ENCODE results near the gene BHLHA9. TPM values are rescaled to one million over a fixed set of nuclear protein-coding genes. Genes with fewer than 3 reads are reported as not detected.

The BHLHA9 gene
- total RNA-seq, 2 donors from 2014 or later, result not detected

DNA sequence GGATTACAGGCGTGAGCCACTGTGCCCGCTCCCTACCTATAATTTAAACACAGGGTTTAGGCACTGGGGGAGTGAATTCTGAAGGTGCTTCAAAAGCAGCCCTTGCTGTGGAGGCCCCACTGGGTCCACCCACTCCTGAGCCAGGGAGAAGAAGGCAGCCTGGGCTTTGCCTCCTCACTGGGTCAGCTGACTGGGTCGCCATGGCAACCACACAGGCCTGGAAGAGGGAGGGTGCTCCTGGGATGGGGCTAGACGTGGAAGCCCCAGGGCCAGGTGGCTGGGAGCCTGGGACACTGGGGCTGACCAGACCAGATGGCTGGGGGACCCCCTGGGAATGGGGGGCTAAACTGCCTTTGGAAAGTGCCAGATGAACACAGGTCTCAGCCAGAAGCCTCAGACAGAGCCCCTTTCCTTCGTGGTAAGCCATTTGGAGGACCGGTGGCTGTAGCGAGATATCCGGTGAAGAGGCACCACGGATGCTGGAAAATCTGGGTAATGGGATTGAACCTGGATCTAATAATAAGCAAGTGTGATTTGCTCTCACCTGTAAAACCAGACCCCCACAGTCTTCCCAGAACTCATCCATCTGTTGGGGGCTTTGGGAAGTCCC lies 42.1 kb downstream of the BHLHA9 start:
- DNase-seq, result no peak
- intact Hi-C loops (cut with DNase I), result no loop called here
- Histone ChIP-seq H3K9me3 (no peaks in the 10 kb centered on the region), H3K27ac (no peak overlapping the region), H3K36me3 (no peaks in the 10 kb centered on the region), H3K4me3 (no peak overlapping the region), H3K27me3 (no peaks in the 10 kb centered on the region), H3K4me1 (no peaks in the 10 kb centered on the region), H3K9ac (ENCODE audit: low read depth in 2 of 2, low read length in 2 of 2) (no peak overlapping the region)
- TF ChIP-seq, protein P1, sequence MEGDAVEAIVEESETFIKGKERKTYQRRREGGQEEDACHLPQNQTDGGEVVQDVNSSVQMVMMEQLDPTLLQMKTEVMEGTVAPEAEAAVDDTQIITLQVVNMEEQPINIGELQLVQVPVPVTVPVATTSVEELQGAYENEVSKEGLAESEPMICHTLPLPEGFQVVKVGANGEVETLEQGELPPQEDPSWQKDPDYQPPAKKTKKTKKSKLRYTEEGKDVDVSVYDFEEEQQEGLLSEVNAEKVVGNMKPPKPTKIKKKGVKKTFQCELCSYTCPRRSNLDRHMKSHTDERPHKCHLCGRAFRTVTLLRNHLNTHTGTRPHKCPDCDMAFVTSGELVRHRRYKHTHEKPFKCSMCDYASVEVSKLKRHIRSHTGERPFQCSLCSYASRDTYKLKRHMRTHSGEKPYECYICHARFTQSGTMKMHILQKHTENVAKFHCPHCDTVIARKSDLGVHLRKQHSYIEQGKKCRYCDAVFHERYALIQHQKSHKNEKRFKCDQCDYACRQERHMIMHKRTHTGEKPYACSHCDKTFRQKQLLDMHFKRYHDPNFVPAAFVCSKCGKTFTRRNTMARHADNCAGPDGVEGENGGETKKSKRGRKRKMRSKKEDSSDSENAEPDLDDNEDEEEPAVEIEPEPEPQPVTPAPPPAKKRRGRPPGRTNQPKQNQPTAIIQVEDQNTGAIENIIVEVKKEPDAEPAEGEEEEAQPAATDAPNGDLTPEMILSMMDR (IDR thresholded peaks at IDR 0.05), result no peak

DNA sequence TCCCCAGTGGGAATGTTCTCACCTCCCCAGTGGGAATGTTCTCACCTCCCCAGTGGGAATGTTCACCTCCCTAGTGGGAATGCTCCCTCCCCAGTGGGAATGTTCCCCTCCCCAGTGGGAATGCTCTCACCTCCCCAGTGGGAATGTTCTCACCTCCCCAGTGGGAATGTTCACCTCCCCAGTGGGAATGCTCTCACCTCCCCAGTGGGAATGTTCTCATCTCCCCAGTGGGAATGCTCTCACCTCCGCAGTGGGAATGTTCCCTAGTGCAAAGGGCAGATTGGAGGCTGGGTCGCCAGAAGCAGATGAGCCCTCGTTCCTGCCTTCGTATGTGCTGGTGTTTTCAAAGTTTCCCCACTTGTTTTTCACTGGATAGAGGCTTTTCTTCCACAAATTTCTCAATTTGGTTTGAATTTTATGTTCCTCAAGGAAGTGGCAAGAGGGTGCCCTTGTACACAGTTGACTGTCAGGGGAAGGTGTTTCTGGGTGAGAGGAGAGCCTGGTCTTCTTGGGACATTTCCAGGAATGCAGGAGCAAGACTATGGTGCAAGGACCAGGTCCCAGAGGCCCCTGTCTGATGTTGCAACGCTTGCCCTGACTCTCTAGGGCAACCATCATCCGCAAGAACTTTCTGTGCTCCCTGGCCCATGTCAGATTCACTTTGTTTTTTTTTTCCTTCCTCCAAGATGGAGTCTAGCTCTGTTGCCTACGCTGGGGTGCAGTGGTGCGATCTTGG lies 43.2 kb downstream of the BHLHA9 start:
- Histone ChIP-seq H3K27ac (no peak overlapping the region), H3K27me3 (no peaks in the 10 kb centered on the region), H3K36me3 (no peaks in the 10 kb centered on the region), H3K9me3 (no peaks in the 10 kb centered on the region), H3K9ac (ENCODE audit: low read depth in 2 of 2, low read length in 2 of 2) (no peak overlapping the region), H3K4me1 (no peaks in the 10 kb centered on the region), H3K4me3 (no peak overlapping the region)
- intact Hi-C loops (cut with DNase I), result no loop called here
- DNase-seq, result no peak
- TF ChIP-seq, protein P1 (IDR thresholded peaks at IDR 0.05), result no peak

DNA sequence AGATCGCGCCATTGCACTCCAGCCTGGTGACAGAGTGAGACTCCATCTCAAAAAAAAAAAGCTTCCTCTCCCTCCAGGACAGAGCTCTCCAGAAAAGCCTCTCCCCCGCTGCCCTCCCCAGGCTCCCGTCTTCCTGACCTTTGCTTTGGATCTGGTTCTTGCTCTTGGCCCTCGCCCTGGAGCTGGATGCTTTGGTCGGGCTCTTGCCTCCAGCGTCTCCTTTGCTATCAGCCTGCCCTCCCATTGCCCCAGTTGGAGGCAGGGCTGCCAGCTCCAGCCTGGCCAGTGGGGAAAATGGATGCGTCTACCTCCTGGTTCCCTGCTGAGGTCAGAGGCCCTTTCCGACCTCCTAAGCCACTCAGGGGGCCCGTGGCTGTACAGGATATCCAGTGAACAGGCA lies 45.2 kb downstream of the BHLHA9 start:
- TF ChIP-seq, protein P1 (IDR thresholded peaks at IDR 0.05), result no peak
- no peaks in the 10 kb centered on the region for H3K36me3 ChIP-seq
- no peaks in the 10 kb centered on the region for H3K9me3 ChIP-seq
- no peak for DNase-seq
- H3K27ac ChIP-seq, result no peak overlapping the region
- no peaks in the 10 kb centered on the region for H3K27me3 ChIP-seq
- no peak overlapping the region for H3K9ac ChIP-seq (ENCODE audit: low read depth in 2 of 2, low read length in 2 of 2)
- H3K4me3 ChIP-seq, result no peak overlapping the region
- H3K4me1 ChIP-seq, result no peaks in the 10 kb centered on the region
- intact Hi-C loops (cut with DNase I), result no loop called here

DNA sequence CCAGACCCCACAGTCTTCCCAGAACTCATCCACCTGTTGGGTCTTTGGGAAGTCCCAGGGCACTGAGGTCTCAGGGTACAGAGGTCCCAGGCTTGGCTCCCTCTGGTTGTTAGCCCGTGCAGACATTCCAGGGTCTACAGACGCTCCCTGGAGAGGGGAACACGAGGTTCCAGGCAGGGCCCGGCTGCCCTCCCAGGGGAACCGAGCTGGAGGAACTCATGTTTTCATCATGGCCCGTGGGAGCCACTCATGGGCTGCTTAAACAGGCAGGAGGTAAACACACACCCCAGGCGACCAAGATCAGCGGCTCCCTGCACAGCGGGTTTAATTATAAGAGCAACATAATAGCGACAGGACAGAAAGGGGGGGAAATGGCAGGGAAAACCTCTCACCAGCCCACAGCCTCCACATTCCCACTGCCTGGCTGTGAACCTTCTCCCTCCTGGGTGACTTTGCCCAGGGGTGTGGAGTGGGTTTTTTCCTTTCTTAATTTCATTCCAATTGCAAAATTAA lies 45.7 kb downstream of the BHLHA9 start:
- intact Hi-C loops (cut with DNase I), result no loop called here
- Histone ChIP-seq H3K27me3 (no peaks in the 10 kb centered on the region), H3K4me1 (no peaks in the 10 kb centered on the region), H3K9me3 (no peaks in the 10 kb centered on the region), H3K36me3 (no peaks in the 10 kb centered on the region), H3K4me3 (no peak overlapping the region), H3K9ac (ENCODE audit: low read depth in 2 of 2, low read length in 2 of 2) (no peak overlapping the region), H3K27ac (no peak overlapping the region)
- TF ChIP-seq, protein P1 (IDR thresholded peaks at IDR 0.05), result no peak
- DNase-seq, result no peak

Other genes with a start within 250 kb of the BHLHA9 start
- 100 to 1,000 TPM; 243 to 326 TPM for gene ABR, start 90.5 kb upstream of the BHLHA9 start, total RNA-seq
- gene TRARG1, start 9.2 kb downstream of the BHLHA9 start, total RNA-seq, result under 1 TPM; 0.07 to 0.08 TPM
- 100 to 1,000 TPM; 533 to 644 TPM for gene YWHAE, start 129.8 kb downstream of the BHLHA9 start, total RNA-seq
- 10 to 100 TPM; 74.5 to 82.0 TPM for gene CRK, start 185.8 kb downstream of the BHLHA9 start, total RNA-seq
- 100 to 1,000 TPM; 280 to 315 TPM for gene MYO1C, start 222.2 kb downstream of the BHLHA9 start, total RNA-seq
- gene INPP5K, start 246.2 kb downstream of the BHLHA9 start, total RNA-seq, result 10 to 100 TPM; 27.6 to 35.5 TPM

All from colonic mucosa (tissue), 4 donors.